B cell (primary cell): ENCODE data around the gene VTCN1. TPM values are rescaled to one million over a fixed set of nuclear protein-coding genes. Genes with fewer than 3 reads are reported as not detected.

Experiments used
- ATAC-seq: fragments of 200-7000 bp; cut with Tn5 transposase; one replicate; pipeline ENCODE4 v1.10.0; 2021; ENCODE audit warnings: low read depth, mild to moderate bottlenecking, moderate number of reproducible peaks, moderate library complexity
- CTCF ChIA-PET: fragments of 350-600 bp; sonication (Branson Sonifier 250); formaldehyde crosslinking; loops from one replicate; lab custom pipeline; 2021; ENCODE audit warnings: antibody characterized with exemption, inconsistent platforms; lab: Charles Lee
- POLR2A ChIA-PET: fragments of 350-600 bp; sonication (Branson Sonifier 250); formaldehyde crosslinking; loops from one replicate; lab custom pipeline; 2021; ENCODE audit warnings: antibody characterized with exemption; lab: Charles Lee
- DNase-seq: peaks from one replicate; pipeline ENCODE4 v3.0.0; 2013
- H2AFZ ChIP-seq: 2 replicates; pipeline ENCODE4 v1.6.1; 2012; ENCODE audit warnings: mild to moderate bottlenecking, low read depth, low read length; ENCODE audit not compliant: insufficient read depth, poor library complexity, severe bottlenecking
- H3K27ac ChIP-seq, 2 donors: 1 replicate in 1 of 2; 2 replicates in 1 of 2; pipeline ENCODE4 v1.5.1; 2012 to 2013; ENCODE audit warnings: low read length in 2 of 2, mild to moderate bottlenecking in 2 of 2, moderate library complexity in 1 of 2
- H3K27me3 ChIP-seq, 4 experiments: fragments of 200-600 bp in 1 of 4; sonication (generic) in 1 of 4; replicated peaks in 1 of 4; 1 replicate in 2 of 4; 2 replicates in 2 of 4; pipeline versions ENCODE4 v1.6.1 to v1.7.0; 2013 to 2016; ENCODE audit warnings: low read length in 3 of 4, mild to moderate bottlenecking in 2 of 4, mixed read lengths in 1 of 4, moderate library complexity in 1 of 4; ENCODE audit not compliant: insufficient read depth in 4 of 4, control insufficient read depth in 3 of 4; ENCODE audit errors: control extremely low read depth in 1 of 4
- H3K36me3 ChIP-seq, 2 experiments: replicated peaks in 1 of 2; 1 replicate in 1 of 2; 2 replicates in 1 of 2; pipeline versions ENCODE4 v1.6.1 to v1.7.1; 2013; ENCODE audit warnings: low read length in 1 of 2; ENCODE audit not compliant: insufficient read depth in 2 of 2, control insufficient read depth in 1 of 2; ENCODE audit errors: control extremely low read depth in 1 of 2, extremely low read depth in 1 of 2
- H3K4me1 ChIP-seq, 2 donors: fragments of 200-600 bp in 1 of 2; sonication (generic) in 1 of 2; 1 replicate in 1 of 2; 2 replicates in 1 of 2; pipeline versions ENCODE4 v1.5.1 to v1.6.1; 2013 to 2017; ENCODE audit warnings: low read length in 2 of 2; ENCODE audit not compliant: control insufficient read depth in 2 of 2, insufficient read depth in 2 of 2
- H3K4me2 ChIP-seq: replicated peaks from 2 replicates; pipeline ENCODE3; 2012; ENCODE audit warnings: mild to moderate bottlenecking, low read depth, low read length; ENCODE audit not compliant: poor library complexity, severe bottlenecking
- H3K4me3 ChIP-seq, 5 experiments: fragments of 200-600 bp in 1 of 5; sonication (generic) in 1 of 5; 1 replicate in 3 of 5; 2 replicates in 2 of 5; pipeline versions ENCODE4 v1.5.1 to v1.7.0; 2011 to 2016; ENCODE audit warnings: low read length in 4 of 5, mild to moderate bottlenecking in 4 of 5, low read depth in 2 of 5, control low read depth in 1 of 5, moderate library complexity in 1 of 5; ENCODE audit not compliant: insufficient read depth in 1 of 5; ENCODE audit errors: control extremely low read depth in 1 of 5, extremely low read depth in 1 of 5
- H3K79me2 ChIP-seq: fragments of 200-600 bp; sonication (generic); one replicate; pipeline ENCODE4 v1.6.0; 2016; ENCODE audit warnings: low read length; ENCODE audit not compliant: control insufficient read depth, insufficient read depth
- H3K9ac ChIP-seq: fragments of 200-600 bp; sonication (generic); 2 replicates; pipeline ENCODE4 v1.6.1; 2017; ENCODE audit warnings: mild to moderate bottlenecking, low read length, moderate library complexity
- H3K9me3 ChIP-seq, 3 donors: one replicate each; pipeline versions ENCODE4 v1.6.1 to v1.7.1; 2013; ENCODE audit warnings: low read length in 2 of 3; ENCODE audit not compliant: control insufficient read depth in 2 of 3, insufficient read depth in 1 of 3; ENCODE audit errors: control extremely low read depth in 1 of 3
- H4K20me1 ChIP-seq: 2 replicates; pipeline ENCODE4 v1.6.0; 2012; ENCODE audit warnings: mild to moderate bottlenecking, low read length; ENCODE audit not compliant: insufficient read depth, control insufficient read depth, poor library complexity, severe bottlenecking
- H3K27ac Mint-ChIP-seq: one replicate; pipeline ENCODE4 v1.8.0; 2021; ENCODE audit warnings: mixed read lengths
- H3K27me3 Mint-ChIP-seq: one replicate; pipeline ENCODE4 v1.8.0; 2021; ENCODE audit warnings: mixed read lengths
- H3K4me1 Mint-ChIP-seq: one replicate; pipeline ENCODE4 v1.8.0; 2021; ENCODE audit warnings: mixed read lengths
- H3K4me3 Mint-ChIP-seq: one replicate; pipeline ENCODE4 v1.8.0; 2021; ENCODE audit warnings: mixed read lengths
- H3K9me3 Mint-ChIP-seq: one replicate; pipeline ENCODE4 v1.8.0; 2022; ENCODE audit warnings: mixed read lengths; ENCODE audit not compliant: insufficient read depth
- EZH2 ChIP-seq: IDR thresholded peaks from 2 replicates; pipeline ENCODE4 v1.6.1; 2012; ENCODE audit warnings: borderline replicate concordance, low read depth, mild to moderate bottlenecking, moderate library complexity, low read length; ENCODE audit not compliant: insufficient read depth, poor library complexity, severe bottlenecking
- WGBS: methylation state at CpG from one replicate; pipeline ENCODE4 v1.1.5; 2013; ENCODE audit warnings: missing lambda C conversion rate; ENCODE audit not compliant: insufficient coverage; 5-methylcytosine and 5-hydroxymethylcytosine counted together
- intact Hi-C: fragments of 100-400 bp; cut with micrococcal nuclease; formaldehyde crosslinking; loops from one replicate; pipeline ENCODE4 v1.10.0; 2022
- polyA plus RNA-seq: library from polyadenylated mRNA; depleted of rRNA; stranded (reverse); fragments of >200 nt; gene quantifications from 2 replicates; pipeline ENCODE4 v1.2.3, GENCODE V29; 2012
- total RNA-seq, 2 donors: library from RNA; stranded (reverse); fragments of 120-200 nt in 1 of 2; gene quantifications; 1 replicate in 1 of 2; 2 replicates in 1 of 2; pipeline versions ENCODE4 v1.2.3 to v1.2.4, GENCODE V29; 2013 to 2022
- TF ChIP-seq, protein P1 (sequence below): fragments of 200-600 bp; IDR thresholded peaks from one replicate; pipeline ENCODE4 v1.8.0; 2022; ENCODE audit warnings: antibody characterized with exemption, mild to moderate bottlenecking

VTCN1 gene
- total and polyA plus RNA-seq, 2 donors (not counting 1 experiment from before 2014, with no cell fraction given) = not detected

GRCh38 chr1:117241512-117241911 is 30.8 kb upstream of the VTCN1 start:
- Mint-ChIP-seq H3K9me3 (no peaks in the 10 kb centered on the region), H3K4me1 (no peaks in the 10 kb centered on the region), H3K27me3 (peaks cover 29% of the 10 kb centered on the region), H3K27ac (no peak overlapping the region), H3K4me3 (no peak overlapping the region)
- no peaks in the 10 kb centered on the region for H3K9me3 ChIP-seq
- H3K4me3 ChIP-seq = no peak overlapping the region
- no peak for TF ChIP-seq EZH2
- TF ChIP-seq, protein P1, sequence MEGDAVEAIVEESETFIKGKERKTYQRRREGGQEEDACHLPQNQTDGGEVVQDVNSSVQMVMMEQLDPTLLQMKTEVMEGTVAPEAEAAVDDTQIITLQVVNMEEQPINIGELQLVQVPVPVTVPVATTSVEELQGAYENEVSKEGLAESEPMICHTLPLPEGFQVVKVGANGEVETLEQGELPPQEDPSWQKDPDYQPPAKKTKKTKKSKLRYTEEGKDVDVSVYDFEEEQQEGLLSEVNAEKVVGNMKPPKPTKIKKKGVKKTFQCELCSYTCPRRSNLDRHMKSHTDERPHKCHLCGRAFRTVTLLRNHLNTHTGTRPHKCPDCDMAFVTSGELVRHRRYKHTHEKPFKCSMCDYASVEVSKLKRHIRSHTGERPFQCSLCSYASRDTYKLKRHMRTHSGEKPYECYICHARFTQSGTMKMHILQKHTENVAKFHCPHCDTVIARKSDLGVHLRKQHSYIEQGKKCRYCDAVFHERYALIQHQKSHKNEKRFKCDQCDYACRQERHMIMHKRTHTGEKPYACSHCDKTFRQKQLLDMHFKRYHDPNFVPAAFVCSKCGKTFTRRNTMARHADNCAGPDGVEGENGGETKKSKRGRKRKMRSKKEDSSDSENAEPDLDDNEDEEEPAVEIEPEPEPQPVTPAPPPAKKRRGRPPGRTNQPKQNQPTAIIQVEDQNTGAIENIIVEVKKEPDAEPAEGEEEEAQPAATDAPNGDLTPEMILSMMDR = no peak
- H3K27ac ChIP-seq = no peak overlapping the region
- DNase-seq (no peak), ATAC-seq (no peak)
- H3K27me3 ChIP-seq = peaks cover 0 to 3% (median 0%) of the 10 kb centered on the region in 4 experiments
- H3K9ac ChIP-seq = no peak overlapping the region
- no CpG with 5 or more reads among the region's 3 CpGs for WGBS
- no peaks in the 10 kb centered on the region for H3K79me2 ChIP-seq
- H3K4me1 ChIP-seq = no peaks in the 10 kb centered on the region
- no peak overlapping the region for H3K4me2 ChIP-seq
- H2AFZ ChIP-seq = no peak overlapping the region
- H4K20me1 ChIP-seq = no peaks in the 10 kb centered on the region
- intact Hi-C loops = no loop called here
- no peaks in the 10 kb centered on the region for H3K36me3 ChIP-seq
- CTCF ChIA-PET = no interaction called here
- POLR2A ChIA-PET = no interaction called here

- Histone ChIP-seq H4K20me1 (no peaks in the 10 kb centered on the region), H2AFZ (no peak overlapping the region), H3K4me3 (no peak overlapping the region), H3K36me3 (no peaks in the 10 kb centered on the region), H3K9ac (no peak overlapping the region), H3K79me2 (no peaks in the 10 kb centered on the region), H3K9me3 (no peaks in the 10 kb centered on the region), H3K4me2 (no peak overlapping the region), H3K27ac (no peak overlapping the region), H3K4me1 (no peaks in the 10 kb centered on the region), H3K27me3 (peaks cover 0 to 3% (median 0%) of the 10 kb centered on the region in 4 experiments)
- no peak for DNase-seq
- Mint-ChIP-seq H3K27me3 (peaks cover 29% of the 10 kb centered on the region), H3K4me3 (no peak overlapping the region), H3K4me1 (no peaks in the 10 kb centered on the region), H3K27ac (no peak overlapping the region), H3K9me3 (no peaks in the 10 kb centered on the region)
- intact Hi-C loops = no loop called here
- no peak for ATAC-seq
- TF ChIP-seq EZH2 = no peak
- TF ChIP-seq, protein P1 = no peak
- POLR2A ChIA-PET = no interaction called here
- CTCF ChIA-PET = no interaction called here
- WGBS = 93% methylated on average over 4 of the region's 4 CpGs
Observed at GRCh38 chr1:117240547-117240946, 29.8 kb upstream of the VTCN1 start.
